ENCODE results near the gene APLN. TPM values are rescaled to one million over a fixed set of nuclear protein-coding genes. Genes with fewer than 3 reads are reported as not detected.

The APLN gene
- total and polyA plus RNA-seq, 10 donors: 0.09 to 2.0 (median 0.26) TPM; not detected in 2

DNA sequence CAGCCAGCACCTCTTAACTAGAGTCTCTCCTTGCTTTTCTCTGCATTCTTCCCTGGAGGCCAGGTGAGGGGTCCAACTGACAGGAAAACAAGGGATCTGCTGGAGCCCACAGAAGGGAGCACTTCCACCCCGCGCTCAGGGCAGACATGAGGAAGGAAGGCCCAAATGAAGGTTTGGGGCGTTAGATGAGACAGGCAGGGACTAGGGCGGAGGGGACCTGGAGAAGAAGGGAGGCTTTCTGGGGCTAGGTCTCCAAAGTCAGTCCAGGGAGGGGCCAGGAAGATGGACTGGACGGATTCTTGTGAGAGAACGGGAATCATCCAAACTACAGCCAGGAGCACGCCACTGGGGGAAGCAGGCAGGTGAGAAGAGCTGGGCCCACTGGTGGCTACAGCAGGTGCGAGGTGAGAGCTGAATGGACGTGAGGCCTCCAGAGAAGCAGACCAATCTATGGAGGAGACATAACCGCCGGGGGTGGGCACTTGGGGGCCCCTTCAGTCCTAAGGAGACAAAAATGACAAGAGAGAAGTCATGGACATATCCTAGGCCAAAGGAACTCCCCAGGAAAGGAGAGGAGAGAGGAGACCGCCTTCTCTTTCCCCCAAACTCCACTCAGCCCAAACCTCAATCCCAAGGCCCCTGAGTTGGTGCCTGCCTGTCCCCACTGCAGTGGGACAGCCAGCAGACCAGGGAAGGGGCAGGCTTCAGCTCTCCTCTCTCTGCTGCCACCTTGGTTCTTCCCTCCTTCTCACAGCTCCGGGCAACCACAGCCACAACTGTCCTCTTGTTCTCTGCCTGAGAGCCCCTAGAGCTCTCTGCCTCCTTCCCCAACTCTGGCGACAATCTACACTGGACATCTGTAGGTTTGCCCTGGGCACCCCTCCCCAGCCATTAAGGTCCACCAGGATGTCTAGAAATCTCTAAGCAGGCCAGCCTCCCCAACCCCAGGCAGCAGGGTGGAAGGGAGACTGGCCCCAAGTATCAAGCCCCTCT lies 7.0 kb downstream of the APLN start:
- no peaks in the 10 kb centered on the region for H3K4me1 ChIP-seq
- TF ChIP-seq, protein P1, sequence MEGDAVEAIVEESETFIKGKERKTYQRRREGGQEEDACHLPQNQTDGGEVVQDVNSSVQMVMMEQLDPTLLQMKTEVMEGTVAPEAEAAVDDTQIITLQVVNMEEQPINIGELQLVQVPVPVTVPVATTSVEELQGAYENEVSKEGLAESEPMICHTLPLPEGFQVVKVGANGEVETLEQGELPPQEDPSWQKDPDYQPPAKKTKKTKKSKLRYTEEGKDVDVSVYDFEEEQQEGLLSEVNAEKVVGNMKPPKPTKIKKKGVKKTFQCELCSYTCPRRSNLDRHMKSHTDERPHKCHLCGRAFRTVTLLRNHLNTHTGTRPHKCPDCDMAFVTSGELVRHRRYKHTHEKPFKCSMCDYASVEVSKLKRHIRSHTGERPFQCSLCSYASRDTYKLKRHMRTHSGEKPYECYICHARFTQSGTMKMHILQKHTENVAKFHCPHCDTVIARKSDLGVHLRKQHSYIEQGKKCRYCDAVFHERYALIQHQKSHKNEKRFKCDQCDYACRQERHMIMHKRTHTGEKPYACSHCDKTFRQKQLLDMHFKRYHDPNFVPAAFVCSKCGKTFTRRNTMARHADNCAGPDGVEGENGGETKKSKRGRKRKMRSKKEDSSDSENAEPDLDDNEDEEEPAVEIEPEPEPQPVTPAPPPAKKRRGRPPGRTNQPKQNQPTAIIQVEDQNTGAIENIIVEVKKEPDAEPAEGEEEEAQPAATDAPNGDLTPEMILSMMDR (IDR thresholded peaks at IDR 0.05 in 8 of 11, conservative IDR thresholded peaks at IDR 0.05 in 3 of 11): no peak
- TF ChIP-seq POLR2A (IDR thresholded peaks at IDR 0.05) (no peak), POLR2AphosphoS5 (IDR thresholded peaks at IDR 0.05) (no peak)
- no peaks in the 10 kb centered on the region for H3K36me3 ChIP-seq
- peaks cover 0 to 8% (median 0%) of the 10 kb centered on the region in 7 donors for H3K27me3 ChIP-seq (replicated peaks in 1 of 7)
- no peak overlapping the region for H3K4me3 ChIP-seq
- H3K9me3 ChIP-seq: no peaks in the 10 kb centered on the region
- no peak overlapping the region for H3K27ac ChIP-seq
- DNase-seq: no peak
- intact Hi-C loops (cut with DNase I; ENCODE audit: low total_unique reads): no loop called here
- WGBS, 5 donors: 74 to 95% (median 87%) methylated on average over 13 to 14 of the region's 14 CpGs

DNA sequence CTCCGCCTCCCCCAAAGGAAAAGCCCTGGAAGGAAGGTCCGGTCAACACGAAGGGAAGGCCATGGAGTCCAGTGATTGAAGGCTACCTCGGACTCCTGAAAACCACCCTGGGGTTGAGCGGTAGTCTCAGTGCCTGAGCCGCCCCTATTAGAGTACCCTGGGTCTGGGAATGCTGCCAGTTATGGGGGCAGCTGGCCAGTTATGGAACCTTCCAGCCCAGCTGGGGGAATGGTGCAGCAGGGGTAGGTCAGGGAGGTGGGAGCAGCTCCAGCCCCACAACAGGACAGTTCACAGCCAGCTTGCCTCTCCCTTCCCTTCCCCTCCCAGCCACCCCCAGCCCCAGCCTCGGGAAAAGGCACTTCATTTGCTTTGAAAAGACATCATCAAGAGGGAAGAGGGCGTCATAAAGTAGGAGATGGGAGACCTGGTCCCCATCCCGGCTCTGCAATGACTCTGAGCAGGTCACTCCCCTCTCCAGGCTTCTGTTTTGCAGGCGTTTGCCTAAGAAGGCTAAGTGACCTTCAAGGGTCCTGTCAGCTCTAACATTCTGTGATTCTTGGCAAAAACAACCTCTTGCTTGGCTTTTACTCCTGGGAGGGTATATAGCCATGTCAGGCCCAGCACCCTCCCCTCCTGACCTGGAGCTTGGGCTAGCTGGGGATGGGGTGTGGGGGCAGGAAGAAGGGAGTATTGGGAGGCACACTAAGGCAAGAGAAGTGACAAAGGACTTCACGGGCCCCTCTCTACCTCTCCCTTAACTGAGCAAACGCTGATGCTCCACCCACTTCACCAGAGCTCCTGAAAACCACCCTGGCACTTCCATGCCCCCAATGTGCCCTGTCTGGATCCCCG lies 8.0 kb downstream of the APLN start:
- TF ChIP-seq POLR2AphosphoS5 (IDR thresholded peaks at IDR 0.05): no peak
- TF ChIP-seq, protein P1 (IDR thresholded peaks at IDR 0.05 in 8 of 11, conservative IDR thresholded peaks at IDR 0.05 in 3 of 11): no peak
- TF ChIP-seq POLR2A (IDR thresholded peaks at IDR 0.05): no peak
- Histone ChIP-seq H3K27ac (no peak overlapping the region), H3K9me3 (peaks cover 0 to under 1% (median 0%) of the 10 kb centered on the region in 8 donors), H3K27me3 (replicated peaks in 1 of 7) (no peaks in the 10 kb centered on the region), H3K36me3 (no peaks in the 10 kb centered on the region), H3K4me1 (no peaks in the 10 kb centered on the region), H3K4me3 (no peak overlapping the region)
- intact Hi-C loops (cut with DNase I; ENCODE audit: low total_unique reads): no loop called here
- 68 to 81% (median 81%) methylated on average over 12 to 13 of the region's 13 CpGs for WGBS, 5 donors
- DNase-seq: no peak

DNA sequence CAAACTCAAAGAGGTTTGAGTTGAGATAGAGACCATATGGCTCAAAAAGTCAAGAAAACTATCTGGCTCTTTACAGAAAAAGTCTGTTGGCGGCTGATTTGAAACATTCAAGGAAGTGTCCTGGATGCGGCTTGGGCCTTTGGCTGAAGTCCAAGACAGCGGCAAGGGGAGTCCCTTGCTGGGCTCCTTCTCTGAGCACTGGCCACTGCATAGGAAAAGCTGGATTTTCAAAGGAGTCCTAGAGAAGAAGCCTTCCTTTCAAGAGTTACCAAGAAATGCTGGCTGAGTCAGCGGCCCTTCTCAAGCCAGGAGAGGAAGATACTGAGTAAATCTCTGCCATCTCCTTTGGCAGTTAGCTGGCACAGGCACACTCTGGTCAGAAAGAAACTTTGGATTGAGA lies 12.1 kb downstream of the APLN start:
- intact Hi-C loops (cut with DNase I; ENCODE audit: low total_unique reads): no loop called here
- peaks cover 0 to 9% (median 2%) of the 10 kb centered on the region in 8 donors for H3K9me3 ChIP-seq
- whole genome bisulfite sequencing, 5 donors: 38 to 72% (median 59%) methylated on average over 4 of the region's 4 CpGs
- H3K27ac ChIP-seq: no peak overlapping the region
- no peak for DNase-seq
- H3K4me1 ChIP-seq: peaks cover 0 to 2% (median under 1%) of the 10 kb centered on the region in 6 donors
- TF ChIP-seq POLR2AphosphoS5 (IDR thresholded peaks at IDR 0.05) (no peak), POLR2A (IDR thresholded peaks at IDR 0.05) (no peak)
- TF ChIP-seq, protein P1 (IDR thresholded peaks at IDR 0.05 in 8 of 11, conservative IDR thresholded peaks at IDR 0.05 in 3 of 11): no peak
- no peaks in the 10 kb centered on the region for H3K27me3 ChIP-seq (replicated peaks in 1 of 7)
- no peaks in the 10 kb centered on the region for H3K36me3 ChIP-seq
- no peak overlapping the region for H3K4me3 ChIP-seq

All from spleen (tissue), 11 donors.